Keratinocyte (primary cell): ENCODE data around the gene COMMD9. TPM values are rescaled to one million over a fixed set of nuclear protein-coding genes. Genes with fewer than 3 reads are reported as not detected.

Experiments used
- DNase-seq: peaks from one replicate; pipeline ENCODE4 v3.0.0-alpha.2; 2011; ENCODE audit warnings: low read depth, missing footprints, low spot score
- FAIRE-seq: peaks from 2 replicates; lab custom pipeline; 2011; peaks lifted over from hg19 to GRCh38; lab: Jason Lieb, UNC
- H2AFZ ChIP-seq: 2 replicates; pipeline ENCODE4 v1.6.0; 2012; ENCODE audit warnings: low read length, control low read depth, inconsistent platforms; ENCODE audit not compliant: control insufficient read depth
- H3K27ac ChIP-seq: 2 replicates; pipeline ENCODE4 v1.5.1; 2011; ENCODE audit warnings: low read length; ENCODE audit not compliant: control insufficient read depth, insufficient read depth
- H3K27me3 ChIP-seq: 3 replicates; pipeline ENCODE4 v1.6.0; 2011; ENCODE audit warnings: low read length; ENCODE audit not compliant: control insufficient read depth, insufficient read depth; ENCODE audit errors: extremely low read depth
- H3K36me3 ChIP-seq, 2 experiments: 2 replicates in 1 of 2; 3 replicates in 1 of 2; pipeline ENCODE4 v1.5.1; 2011; ENCODE audit warnings: low read length in 2 of 2, mild to moderate bottlenecking in 1 of 2; ENCODE audit not compliant: control insufficient read depth in 2 of 2, insufficient read depth in 2 of 2; ENCODE audit errors: extremely low read depth in 1 of 2
- H3K4me1 ChIP-seq: 3 replicates; pipeline ENCODE4 v1.5.1; 2011; ENCODE audit warnings: low read length; ENCODE audit not compliant: control insufficient read depth, insufficient read depth; ENCODE audit errors: extremely low read depth
- H3K4me2 ChIP-seq: 3 replicates; pipeline ENCODE4 v1.6.0; 2011; ENCODE audit warnings: low read depth, low read length; ENCODE audit not compliant: control insufficient read depth, insufficient read depth; ENCODE audit errors: extremely low read depth
- H3K4me3 ChIP-seq, 3 experiments: fragments of 200-600 bp in 1 of 3; sonication (generic) in 1 of 3; 2 replicates in 2 of 3; 3 replicates in 1 of 3; pipeline ENCODE4 v1.5.1; 2011 to 2016; ENCODE audit warnings: low read length in 3 of 3, mild to moderate bottlenecking in 3 of 3, control low read depth in 2 of 3, inconsistent platforms in 1 of 3, low read depth in 1 of 3, mixed read lengths in 1 of 3, mixed run types in 1 of 3, moderate library complexity in 1 of 3; ENCODE audit not compliant: control insufficient read depth in 2 of 3, insufficient read depth in 2 of 3; ENCODE audit errors: extremely low read depth in 1 of 3
- H3K79me2 ChIP-seq: 2 replicates; pipeline ENCODE4 v1.6.0; 2012; ENCODE audit warnings: low read length; ENCODE audit not compliant: control insufficient read depth, insufficient read depth
- H3K9ac ChIP-seq: 3 replicates; pipeline ENCODE4 v1.6.0; 2011; ENCODE audit warnings: low read length; ENCODE audit not compliant: control insufficient read depth, insufficient read depth; ENCODE audit errors: extremely low read depth
- H3K9me1 ChIP-seq: 3 replicates; pipeline ENCODE4 v1.6.0; 2011; ENCODE audit warnings: low read length; ENCODE audit not compliant: control insufficient read depth, insufficient read depth; ENCODE audit errors: extremely low read depth
- H3K9me3 ChIP-seq: 2 replicates; pipeline ENCODE4 v1.5.1; 2012; ENCODE audit warnings: low read depth, low read length; ENCODE audit not compliant: control insufficient read depth
- H4K20me1 ChIP-seq: 3 replicates; pipeline ENCODE4 v1.6.0; 2011; ENCODE audit warnings: low read length; ENCODE audit not compliant: control insufficient read depth, insufficient read depth; ENCODE audit errors: extremely low read depth
- CTCF ChIP-seq, 3 experiments: IDR thresholded peaks in 1 of 3; conservative IDR thresholded peaks in 1 of 3; optimal IDR thresholded peaks in 1 of 3; 2 replicates in 2 of 3; 3 replicates in 1 of 3; pipeline versions ENCODE3 to v1.5.1; 2011; ENCODE audit warnings: low read length in 3 of 3, mild to moderate bottlenecking in 3 of 3, moderate library complexity in 2 of 3, control low read depth in 1 of 3, inconsistent platforms in 1 of 3; ENCODE audit not compliant: insufficient read depth in 2 of 3; ENCODE audit errors: extremely low read depth in 1 of 3
- EZH2 ChIP-seq: IDR thresholded peaks from one replicate; pipeline ENCODE4 v1.6.1; 2012; ENCODE audit warnings: inconsistent platforms, mild to moderate bottlenecking, low read length, moderate library complexity
- dilution Hi-C: fragments of 300-500 bp; cut with MboI; formaldehyde crosslinking; loops from one replicate; pipeline ENCODE4 v1.7.0; 2020; ENCODE audit warnings: low sequenced_read_pairs; ENCODE audit not compliant: extremely low pct_ligation_motif_present
- polyA plus RNA-seq, 5 experiments: library from polyadenylated mRNA; depleted of rRNA in 3 of 5; stranded (reverse) in 3 of 5; stranded (forward) in 1 of 5; unstranded in 1 of 5; fragments of >200 nt; gene quantifications; 1 replicate in 1 of 5; 2 replicates in 3 of 5; 3 replicates in 1 of 5; pipeline versions ENCODE4 v1.2.1 to v1.2.3, GENCODE V29; 2011 to 2012; ENCODE audit warnings: missing spikeins in 2 of 5, low read depth in 1 of 5, low replicate concordance in 1 of 5

Gene COMMD9
- polyA plus RNA-seq, 1 donor (not counting 4 experiments of a cell fraction or from before 2014, with no cell fraction given), result 52.6 TPM

GRCh38 chr11:36268337-36268985 is 20.8 kb downstream of the COMMD9 start:
- Histone ChIP-seq H4K20me1 (no peaks in the 10 kb centered on the region), H3K36me3 (peaks cover 0 to 7% of the 10 kb centered on the region in 2 experiments), H3K9ac (no peak overlapping the region), H3K9me1 (no peaks in the 10 kb centered on the region), H3K4me3 (no peak overlapping the region), H3K27me3 (no peaks in the 10 kb centered on the region), H3K4me1 (no peaks in the 10 kb centered on the region), H2AFZ (no peak overlapping the region), H3K79me2 (no peaks in the 10 kb centered on the region), H3K4me2 (no peak overlapping the region), H3K9me3 (no peaks in the 10 kb centered on the region), H3K27ac (no peak overlapping the region)
- dilution Hi-C loops, result no loop called here
- no peak for DNase-seq
- FAIRE-seq, result no peak
- TF ChIP-seq CTCF (optimal IDR thresholded peaks at IDR 0.05 in 1 of 3, IDR thresholded peaks at IDR 0.05 in 1 of 3, conservative IDR thresholded peaks at IDR 0.05 in 1 of 3; ENCODE audit: extremely low read depth in 1 of 3, insufficient read depth in 2 of 3, low read length in 3 of 3) (no peak), EZH2 (no peak)

- H3K4me1 ChIP-seq, result no peaks in the 10 kb centered on the region
- H3K4me2 ChIP-seq, result no peak overlapping the region
- H4K20me1 ChIP-seq, result no peaks in the 10 kb centered on the region
- peaks cover 0 to 3% of the 10 kb centered on the region in 2 experiments for H3K36me3 ChIP-seq
- no peak overlapping the region for H2AFZ ChIP-seq
- H3K9ac ChIP-seq, result no peak overlapping the region
- dilution Hi-C loops, result no loop called here
- DNase-seq, result no peak
- no peak for FAIRE-seq
- no peaks in the 10 kb centered on the region for H3K9me3 ChIP-seq
- H3K27me3 ChIP-seq, result no peaks in the 10 kb centered on the region
- H3K79me2 ChIP-seq, result no peaks in the 10 kb centered on the region
- TF ChIP-seq EZH2, result no peak
- TF ChIP-seq CTCF (optimal IDR thresholded peaks at IDR 0.05 in 1 of 3, IDR thresholded peaks at IDR 0.05 in 1 of 3, conservative IDR thresholded peaks at IDR 0.05 in 1 of 3; ENCODE audit: extremely low read depth in 1 of 3, insufficient read depth in 2 of 3, low read length in 3 of 3), result no peak
- H3K4me3 ChIP-seq, result no peak overlapping the region
- no peak overlapping the region for H3K27ac ChIP-seq
- H3K9me1 ChIP-seq, result no peaks in the 10 kb centered on the region
These were observed 22.5 kb downstream of the COMMD9 start for GRCh38 chr11:36266767-36267166.
